Stimulated activated naive CD8-positive, alpha-beta T cell treated with anti-CD3 and anti-CD28 coated beads, Interleukin-15, Interleukin-2, amounts not matched to agents 100 ng/mL and 50 ng/mL, for 24 hours (primary cell): ENCODE results near the gene DNLZ.

Source experiments
- H3K27ac Mint-ChIP-seq: one replicate; pipeline ENCODE4 v1.8.0; 2021; ENCODE audit warnings: mild to moderate bottlenecking, mixed read lengths
- H3K27me3 Mint-ChIP-seq: one replicate; pipeline ENCODE4 v1.8.0; 2021; ENCODE audit warnings: mixed read lengths
- H3K36me3 Mint-ChIP-seq: one replicate; pipeline ENCODE4 v1.8.0; 2021; ENCODE audit warnings: low read depth, mixed read lengths
- H3K4me1 Mint-ChIP-seq: one replicate; pipeline ENCODE4 v1.8.0; 2021; ENCODE audit warnings: low read depth, mixed read lengths
- H3K4me3 Mint-ChIP-seq: one replicate; pipeline ENCODE4 v1.8.0; 2021; ENCODE audit warnings: mild to moderate bottlenecking, mixed read lengths
- H3K9me3 Mint-ChIP-seq: one replicate; pipeline ENCODE4 v1.8.0; 2021; ENCODE audit warnings: mixed read lengths

The DNLZ gene

DNA sequence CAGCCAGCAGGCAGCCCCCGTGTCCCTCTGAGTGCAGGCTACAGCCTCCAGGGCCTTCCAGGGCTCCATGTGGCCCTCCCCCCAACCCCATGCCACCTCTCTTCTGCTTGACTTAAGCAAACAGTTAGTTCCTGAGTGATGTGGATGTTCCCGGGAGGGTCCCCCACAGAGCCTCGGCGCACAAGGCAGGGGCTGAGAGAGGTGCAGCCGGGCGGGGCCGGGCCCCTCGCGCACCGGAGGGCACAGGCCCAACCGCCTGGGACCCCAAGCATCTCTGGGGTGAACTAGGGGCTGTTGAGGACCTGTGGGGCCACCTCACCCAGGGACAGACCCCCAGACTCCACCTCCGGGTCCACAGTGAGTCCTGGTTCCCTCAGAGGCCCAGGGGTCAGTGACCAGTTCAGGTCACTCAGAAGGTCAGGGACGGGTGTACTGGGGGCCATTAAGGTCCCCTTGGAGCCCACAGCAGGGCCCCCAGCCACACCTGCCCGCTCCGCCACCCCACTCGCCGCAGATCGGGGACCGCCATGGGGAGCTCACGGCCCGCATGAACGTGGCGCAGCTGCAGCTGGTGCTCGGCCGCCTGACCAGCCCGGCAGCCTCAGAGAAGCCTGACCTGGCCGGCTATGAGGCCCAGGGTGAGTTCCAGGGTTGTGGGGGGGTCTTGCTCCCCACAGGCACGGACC lies 23.0 kb downstream of the DNLZ start:
- no peaks in the 10 kb centered on the region for H3K4me1 Mint-ChIP-seq
- no peak overlapping the region for H3K4me3 Mint-ChIP-seq
- H3K36me3 Mint-ChIP-seq: no peaks in the 10 kb centered on the region
- no peaks in the 10 kb centered on the region for H3K27me3 Mint-ChIP-seq
- H3K27ac Mint-ChIP-seq: no peak overlapping the region
- no peaks in the 10 kb centered on the region for H3K9me3 Mint-ChIP-seq

DNA sequence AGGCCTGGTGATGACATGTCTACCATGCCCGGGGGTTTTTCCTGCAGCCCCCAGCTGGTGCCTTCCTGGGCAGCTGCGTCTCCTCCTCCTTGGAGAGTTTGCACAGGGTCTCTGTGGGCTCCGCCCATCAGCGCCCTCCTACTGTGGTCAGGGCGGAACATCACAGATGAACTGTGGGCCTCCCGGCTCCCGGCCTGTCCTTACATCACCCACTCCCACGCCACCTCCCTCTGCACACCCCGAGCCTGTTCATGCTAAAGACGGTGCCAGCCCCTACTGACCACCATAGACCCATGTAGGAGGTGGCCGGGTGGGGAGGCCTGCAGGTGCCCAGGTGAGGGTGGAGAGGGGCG lies 23.6 kb downstream of the DNLZ start:
- no peaks in the 10 kb centered on the region for H3K4me1 Mint-ChIP-seq
- no peaks in the 10 kb centered on the region for H3K27me3 Mint-ChIP-seq
- no peaks in the 10 kb centered on the region for H3K36me3 Mint-ChIP-seq
- H3K27ac Mint-ChIP-seq: no peak overlapping the region
- no peaks in the 10 kb centered on the region for H3K9me3 Mint-ChIP-seq
- H3K4me3 Mint-ChIP-seq: no peak overlapping the region

- H3K36me3 Mint-ChIP-seq: no peaks in the 10 kb centered on the region
- no peak overlapping the region for H3K27ac Mint-ChIP-seq
- H3K27me3 Mint-ChIP-seq: no peaks in the 10 kb centered on the region
- H3K4me3 Mint-ChIP-seq: no peak overlapping the region
- H3K4me1 Mint-ChIP-seq: no peaks in the 10 kb centered on the region
- H3K9me3 Mint-ChIP-seq: no peaks in the 10 kb centered on the region
These were observed 24.2 kb downstream of the DNLZ start for GRCh38 chr9:136339173-136339957.

GRCh38 chr9:136338511-136338910 lies 25.0 kb downstream of the DNLZ start:
- H3K27me3 Mint-ChIP-seq: no peaks in the 10 kb centered on the region

DNA sequence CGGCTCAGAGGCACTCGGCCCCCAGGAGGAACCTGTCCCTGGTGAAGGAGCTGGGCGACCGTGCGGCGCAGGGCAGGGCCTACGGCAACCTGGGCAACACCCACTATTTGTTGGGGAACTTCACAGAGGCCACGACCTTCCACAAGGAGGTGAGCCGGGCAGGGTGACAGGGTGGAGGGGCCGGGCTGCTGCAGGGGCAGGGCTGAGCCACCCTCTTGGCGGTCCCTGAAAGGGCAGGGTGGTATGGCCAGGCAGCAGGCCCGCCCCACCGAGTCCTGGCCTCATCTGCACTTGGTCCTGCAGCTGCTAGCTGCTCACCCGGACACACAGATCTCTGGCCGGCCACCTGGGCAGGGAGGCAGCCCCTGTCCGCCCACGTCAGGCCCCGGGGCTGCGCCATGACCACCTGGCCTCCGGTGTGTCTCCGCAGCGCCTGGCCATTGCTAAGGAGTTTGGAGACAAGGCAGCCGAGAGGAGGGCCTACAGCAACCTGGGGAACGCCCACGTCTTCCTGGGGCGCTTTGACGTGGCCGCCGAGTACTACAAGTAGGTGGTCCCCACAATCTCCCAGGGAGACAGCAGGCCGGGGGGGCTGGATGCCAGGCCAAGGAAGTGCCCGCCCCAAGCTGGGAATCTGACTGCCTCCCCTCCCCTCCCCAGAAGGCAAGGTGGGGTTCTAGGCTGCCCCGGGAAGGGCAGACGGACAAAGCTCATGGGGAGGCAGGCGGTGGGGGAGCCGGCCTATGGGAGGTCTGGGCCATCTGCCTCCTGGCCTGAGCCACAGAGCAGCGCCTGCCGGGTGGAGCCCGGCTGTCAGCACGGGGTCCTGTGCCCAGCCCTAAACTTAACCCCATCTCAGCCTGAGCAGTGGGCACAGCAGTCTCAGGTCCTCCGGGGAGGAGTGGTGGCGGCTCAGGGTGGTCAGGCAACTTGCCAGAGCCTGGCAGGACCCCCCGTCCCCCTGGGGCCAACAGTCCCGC lies 25.8 kb downstream of the DNLZ start:
- no peaks in the 10 kb centered on the region for H3K9me3 Mint-ChIP-seq
- H3K27me3 Mint-ChIP-seq: no peaks in the 10 kb centered on the region
- no peaks in the 10 kb centered on the region for H3K4me1 Mint-ChIP-seq
- H3K36me3 Mint-ChIP-seq: no peaks in the 10 kb centered on the region
- H3K4me3 Mint-ChIP-seq: no peak overlapping the region
- no peak overlapping the region for H3K27ac Mint-ChIP-seq

More at GRCh38 chr9:136338511-136338910, 25.0 kb downstream of the DNLZ start:
- Mint-ChIP-seq H3K9me3 (no peaks in the 10 kb centered on the region), H3K36me3 (no peaks in the 10 kb centered on the region), H3K4me3 (no peak overlapping the region), H3K4me1 (no peaks in the 10 kb centered on the region), H3K27ac (no peak overlapping the region)

GRCh38 chr9:136336881-136337280 lies 26.7 kb downstream of the DNLZ start:
- no peaks in the 10 kb centered on the region for H3K4me1 Mint-ChIP-seq
- no peak overlapping the region for H3K4me3 Mint-ChIP-seq
- no peaks in the 10 kb centered on the region for H3K27me3 Mint-ChIP-seq
- H3K9me3 Mint-ChIP-seq: no peaks in the 10 kb centered on the region
- H3K27ac Mint-ChIP-seq: no peak overlapping the region
- no peaks in the 10 kb centered on the region for H3K36me3 Mint-ChIP-seq

DNA sequence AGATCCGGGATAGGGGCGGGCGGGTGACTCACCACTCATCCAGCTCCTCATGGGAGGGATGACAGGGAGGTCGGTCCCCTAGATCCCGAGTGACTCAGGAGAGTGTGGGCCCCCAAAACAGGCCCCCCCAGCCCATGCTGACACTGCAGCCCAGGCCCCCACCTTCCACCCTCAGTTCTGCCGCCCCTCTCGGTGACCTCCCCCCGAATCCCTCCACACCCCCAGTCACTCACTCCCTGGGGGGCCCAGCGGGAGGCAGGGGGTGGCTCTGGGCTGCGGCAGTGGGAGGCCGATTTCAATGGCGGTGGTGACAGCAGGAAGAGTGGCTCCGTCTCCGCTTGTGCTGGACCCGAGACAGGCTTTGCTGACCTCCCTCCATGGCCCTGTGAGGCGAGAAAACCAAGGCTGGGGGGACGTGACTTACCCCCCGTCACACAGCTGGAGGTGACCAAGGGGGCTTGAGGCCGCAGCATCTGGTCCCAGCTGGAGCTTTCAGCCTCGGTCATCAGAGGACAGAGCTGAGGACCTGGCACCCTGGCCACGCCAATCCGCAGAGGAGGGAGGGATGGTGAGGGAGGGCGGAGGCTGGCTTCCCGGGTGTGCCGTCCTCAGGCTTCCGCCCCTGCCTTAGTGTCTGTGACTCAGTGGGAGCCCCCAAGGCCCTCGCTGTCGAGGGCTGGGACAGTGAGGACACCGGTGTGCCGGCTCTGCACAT lies 27.2 kb downstream of the DNLZ start:
- Mint-ChIP-seq H3K27ac (no peak overlapping the region), H3K36me3 (no peaks in the 10 kb centered on the region), H3K4me3 (no peak overlapping the region), H3K4me1 (no peaks in the 10 kb centered on the region), H3K27me3 (no peaks in the 10 kb centered on the region), H3K9me3 (no peaks in the 10 kb centered on the region)

- no peak overlapping the region for H3K27ac Mint-ChIP-seq
- H3K4me3 Mint-ChIP-seq: no peak overlapping the region
- H3K4me1 Mint-ChIP-seq: no peaks in the 10 kb centered on the region
- H3K9me3 Mint-ChIP-seq: no peaks in the 10 kb centered on the region
- H3K36me3 Mint-ChIP-seq: no peaks in the 10 kb centered on the region
- no peaks in the 10 kb centered on the region for H3K27me3 Mint-ChIP-seq
These were observed 28.0 kb downstream of the DNLZ start for GRCh38 chr9:136335296-136336155.

DNA sequence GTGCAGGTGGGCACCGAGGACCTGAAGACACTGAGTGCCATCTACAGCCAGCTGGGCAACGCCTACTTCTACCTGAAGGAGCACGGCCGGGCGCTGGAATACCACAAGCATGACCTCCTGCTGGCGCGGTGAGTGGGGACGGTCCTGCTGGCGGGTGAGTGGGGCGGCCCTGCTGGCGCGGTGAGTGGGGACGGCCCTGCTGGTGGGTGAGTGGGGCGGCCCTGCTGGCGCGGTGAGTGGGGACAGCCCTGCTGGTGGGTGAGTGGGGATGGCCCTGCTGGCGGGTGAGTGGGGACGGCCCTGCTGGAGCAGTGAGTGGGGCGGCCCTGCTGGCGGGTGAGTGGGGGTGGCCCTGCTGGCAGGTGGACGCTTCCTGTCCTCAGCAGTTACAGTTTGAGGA lies 29.0 kb downstream of the DNLZ start:
- H3K9me3 Mint-ChIP-seq: no peaks in the 10 kb centered on the region
- H3K27me3 Mint-ChIP-seq: no peaks in the 10 kb centered on the region
- H3K4me3 Mint-ChIP-seq: no peak overlapping the region
- H3K36me3 Mint-ChIP-seq: no peaks in the 10 kb centered on the region
- no peaks in the 10 kb centered on the region for H3K4me1 Mint-ChIP-seq
- H3K27ac Mint-ChIP-seq: no peak overlapping the region

- Mint-ChIP-seq H3K4me1 (no peaks in the 10 kb centered on the region), H3K4me3 (no peak overlapping the region), H3K36me3 (no peaks in the 10 kb centered on the region), H3K27me3 (no peaks in the 10 kb centered on the region), H3K27ac (no peak overlapping the region), H3K9me3 (no peaks in the 10 kb centered on the region)
These were observed 30.1 kb downstream of the DNLZ start for GRCh38 chr9:136333486-136333885.

- Mint-ChIP-seq H3K4me3 (no peak overlapping the region), H3K9me3 (no peaks in the 10 kb centered on the region), H3K36me3 (no peaks in the 10 kb centered on the region), H3K4me1 (no peaks in the 10 kb centered on the region), H3K27ac (no peak overlapping the region), H3K27me3 (no peaks in the 10 kb centered on the region)
These were observed 30.5 kb downstream of the DNLZ start for GRCh38 chr9:136333045-136333444.

- Mint-ChIP-seq H3K9me3 (no peaks in the 10 kb centered on the region), H3K36me3 (no peaks in the 10 kb centered on the region), H3K4me3 (no peak overlapping the region), H3K27me3 (no peaks in the 10 kb centered on the region), H3K27ac (no peak overlapping the region), H3K4me1 (no peaks in the 10 kb centered on the region)
These were observed 31.0 kb downstream of the DNLZ start for GRCh38 chr9:136332482-136332983.

DNA sequence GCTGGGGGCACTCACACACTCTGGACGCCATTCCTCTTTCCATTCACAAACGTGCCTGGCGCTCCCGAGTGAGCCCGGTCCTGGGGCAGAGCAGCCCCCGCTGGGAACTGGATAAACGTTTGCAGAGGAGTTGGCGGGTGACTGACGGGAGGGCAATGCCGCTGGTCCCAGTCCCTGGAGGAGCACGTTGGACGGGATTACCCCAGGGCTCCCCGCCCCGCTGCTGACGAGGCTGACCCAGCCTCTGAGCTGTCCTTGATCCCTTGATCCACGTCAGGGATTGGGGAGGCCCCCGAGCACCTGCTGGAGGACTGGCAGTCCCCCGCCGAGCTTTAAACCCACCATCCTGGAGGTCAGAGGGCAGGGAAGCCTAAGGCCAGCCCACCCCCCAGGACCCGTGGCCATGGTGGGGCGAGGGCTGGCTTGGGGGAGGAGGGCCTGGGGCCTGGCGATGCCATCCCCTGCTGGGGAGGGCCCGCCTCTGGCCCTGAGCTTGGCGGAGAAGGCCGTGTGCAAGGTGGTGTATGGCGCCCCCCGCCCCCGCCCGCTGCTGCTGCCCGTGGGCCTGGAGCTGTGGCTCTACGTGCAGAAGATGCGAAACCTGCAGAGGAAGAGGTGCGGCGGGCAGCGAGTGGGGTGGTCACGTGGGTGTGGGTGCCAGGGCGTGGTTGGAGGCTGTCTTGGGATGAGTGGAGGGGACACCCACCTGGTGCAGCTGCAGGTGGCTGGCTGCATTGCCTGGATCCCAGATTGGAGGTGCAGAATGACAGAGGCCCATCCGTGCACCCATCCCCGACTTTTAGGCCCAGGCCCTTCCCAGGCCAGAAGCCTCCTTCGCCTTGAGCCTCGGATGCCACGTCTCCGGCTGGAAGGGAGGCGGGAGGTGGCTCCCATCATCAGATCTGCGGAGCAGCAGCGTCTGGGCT lies 31.7 kb downstream of the DNLZ start:
- no peaks in the 10 kb centered on the region for H3K36me3 Mint-ChIP-seq
- H3K4me3 Mint-ChIP-seq: no peak overlapping the region
- no peaks in the 10 kb centered on the region for H3K9me3 Mint-ChIP-seq
- no peaks in the 10 kb centered on the region for H3K27me3 Mint-ChIP-seq
- no peak overlapping the region for H3K27ac Mint-ChIP-seq
- H3K4me1 Mint-ChIP-seq: no peaks in the 10 kb centered on the region
